ENCODE measurements around the gene PAX8. TPM values are rescaled to one million over a fixed set of nuclear protein-coding genes. Genes with fewer than 3 reads are reported as not detected.

The PAX8 gene
- total and polyA plus RNA-seq, 2 experiments from 2014 or later = 0.16 TPM; not detected in 1

GRCh38 chr2:113178069-113178746, 100.5 kb downstream of the PAX8 start:
- Histone ChIP-seq H3K36me3 (replicated peaks; ENCODE audit: insufficient read depth, low read depth) (no peaks in the 10 kb centered on the region), H4K20me1 (ENCODE audit: insufficient read depth, poor library complexity, severe bottlenecking) (no peaks in the 10 kb centered on the region), H3K27ac (no peak overlapping the region), H3K4me3 (no peak overlapping the region), H2AFZ (no peak overlapping the region), H3K79me2 (no peaks in the 10 kb centered on the region), H3K9me3 (ENCODE audit: low read depth) (no peaks in the 10 kb centered on the region), H3K9me2 (replicated peaks; ENCODE audit: insufficient read depth) (no peaks in the 10 kb centered on the region), H3K27me3 (no peaks in the 10 kb centered on the region), H3K4me2 (no peak overlapping the region), H3K4me1 (ENCODE audit: insufficient read depth) (peaks cover 15% of the 10 kb centered on the region)
- WGBS (ENCODE audit: low lambda C conversion rate, missing lambda C conversion rate) = 83% methylated on average over 11 of the region's 11 CpGs
- TF ChIP-seq, protein P1, sequence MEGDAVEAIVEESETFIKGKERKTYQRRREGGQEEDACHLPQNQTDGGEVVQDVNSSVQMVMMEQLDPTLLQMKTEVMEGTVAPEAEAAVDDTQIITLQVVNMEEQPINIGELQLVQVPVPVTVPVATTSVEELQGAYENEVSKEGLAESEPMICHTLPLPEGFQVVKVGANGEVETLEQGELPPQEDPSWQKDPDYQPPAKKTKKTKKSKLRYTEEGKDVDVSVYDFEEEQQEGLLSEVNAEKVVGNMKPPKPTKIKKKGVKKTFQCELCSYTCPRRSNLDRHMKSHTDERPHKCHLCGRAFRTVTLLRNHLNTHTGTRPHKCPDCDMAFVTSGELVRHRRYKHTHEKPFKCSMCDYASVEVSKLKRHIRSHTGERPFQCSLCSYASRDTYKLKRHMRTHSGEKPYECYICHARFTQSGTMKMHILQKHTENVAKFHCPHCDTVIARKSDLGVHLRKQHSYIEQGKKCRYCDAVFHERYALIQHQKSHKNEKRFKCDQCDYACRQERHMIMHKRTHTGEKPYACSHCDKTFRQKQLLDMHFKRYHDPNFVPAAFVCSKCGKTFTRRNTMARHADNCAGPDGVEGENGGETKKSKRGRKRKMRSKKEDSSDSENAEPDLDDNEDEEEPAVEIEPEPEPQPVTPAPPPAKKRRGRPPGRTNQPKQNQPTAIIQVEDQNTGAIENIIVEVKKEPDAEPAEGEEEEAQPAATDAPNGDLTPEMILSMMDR (IDR thresholded peaks at IDR 0.05; ENCODE audit: poor library complexity) = no peak
- TF ChIP-seq EZH2 (IDR thresholded peaks at IDR 0.05; ENCODE audit: borderline replicate concordance) (no peak), EZH2phosphoT487 (IDR thresholded peaks at IDR 0.05; ENCODE audit: low read depth, severe bottlenecking, unreplicated experiment) (no peak)
- no peak for DNase-seq (ENCODE audit: low spot score)

DNA sequence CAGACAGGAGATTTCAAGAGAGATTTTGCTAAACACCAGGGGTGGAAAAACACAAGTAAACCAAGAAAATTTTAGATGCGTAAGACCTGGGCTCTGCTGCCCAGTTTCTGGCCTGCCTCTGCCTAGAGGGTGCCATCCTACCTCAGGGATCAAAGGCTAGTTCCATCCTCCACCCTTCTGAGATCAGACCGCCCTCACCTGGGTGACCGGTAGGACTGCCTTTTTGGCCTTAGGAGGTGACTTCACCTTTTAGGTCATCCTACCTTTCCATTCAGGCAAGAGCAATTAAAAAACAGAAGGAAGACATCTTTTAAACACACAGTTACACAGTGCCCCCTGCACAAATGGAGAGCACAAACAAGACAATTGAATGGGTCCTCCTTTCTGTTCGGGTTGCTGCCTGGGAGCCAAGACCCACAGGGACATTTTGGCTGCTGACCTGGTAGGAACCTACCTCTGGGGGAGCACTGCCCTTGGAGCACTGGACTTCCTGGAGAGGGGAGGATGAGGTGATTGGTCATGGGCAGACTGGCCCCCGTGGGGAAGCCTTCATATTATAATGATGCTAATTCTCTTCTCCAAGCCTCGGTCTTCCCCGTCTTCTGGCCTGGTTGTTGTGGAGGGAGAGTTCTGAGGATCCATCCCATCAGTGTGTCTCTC, 101.9 kb downstream of the PAX8 start:
- Histone ChIP-seq H3K4me3 (no peak overlapping the region), H3K27ac (no peak overlapping the region)
- DNase-seq (ENCODE audit: low spot score) = no peak

DNA sequence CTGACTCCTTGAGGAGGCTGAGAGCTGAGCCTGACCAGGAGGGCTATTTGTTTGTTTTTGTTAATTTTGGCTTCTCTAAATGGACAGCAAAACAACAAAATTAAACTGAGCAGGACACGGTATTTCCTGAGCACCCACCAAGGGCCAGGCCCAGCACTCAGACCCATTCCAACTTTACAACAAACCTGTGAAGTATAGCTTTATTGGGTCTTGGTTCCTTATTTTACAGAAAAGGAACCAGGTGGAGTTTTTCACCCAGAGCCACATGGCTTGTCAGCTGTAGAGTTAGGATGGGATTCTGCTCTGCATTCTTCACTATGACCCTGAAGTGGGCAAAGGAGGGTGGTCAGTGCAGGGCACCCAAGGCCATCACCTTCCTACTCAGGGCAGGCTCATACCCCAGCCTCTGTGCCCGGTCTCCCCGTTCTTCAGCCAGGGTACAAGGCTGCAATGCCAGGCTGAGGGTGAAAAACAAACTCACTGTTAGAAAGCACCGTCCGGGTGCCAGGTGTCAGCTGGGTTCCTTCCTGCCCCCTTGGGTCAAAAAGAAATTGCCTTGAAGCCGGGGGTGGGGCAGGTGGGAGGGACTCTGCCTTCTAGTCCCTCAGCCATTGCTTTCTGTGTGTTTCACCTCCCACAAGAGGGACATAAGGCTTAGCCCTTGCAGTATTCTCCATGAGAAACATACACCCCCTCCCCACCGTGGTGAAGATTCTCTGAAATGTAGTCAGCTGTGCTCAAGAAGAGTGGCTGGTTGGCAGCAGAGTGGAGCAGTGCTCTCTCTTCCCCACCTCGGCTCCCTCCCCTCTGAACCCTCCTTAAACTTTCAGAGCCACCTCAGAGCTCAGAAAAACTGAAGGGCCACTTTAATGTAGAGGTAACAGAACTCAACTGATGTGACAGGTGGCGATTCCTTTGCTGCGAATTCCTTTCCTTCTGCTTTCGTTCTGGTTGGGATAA, 102.7 kb downstream of the PAX8 start:
- Histone ChIP-seq H3K4me2 (no peak overlapping the region), H3K79me2 (no peaks in the 10 kb centered on the region), H3K4me1 (ENCODE audit: insufficient read depth) (peaks cover 11% of the 10 kb centered on the region), H3K9me3 (ENCODE audit: low read depth) (no peaks in the 10 kb centered on the region), H3K27ac (no peak overlapping the region), H2AFZ (no peak overlapping the region), H3K9me2 (replicated peaks; ENCODE audit: insufficient read depth) (no peaks in the 10 kb centered on the region), H3K27me3 (no peaks in the 10 kb centered on the region), H3K36me3 (replicated peaks; ENCODE audit: insufficient read depth, low read depth) (no peaks in the 10 kb centered on the region), H3K4me3 (no peak overlapping the region), H4K20me1 (ENCODE audit: insufficient read depth, poor library complexity, severe bottlenecking) (no peaks in the 10 kb centered on the region)
- no peak for DNase-seq (ENCODE audit: low spot score)
- 85% methylated on average over 11 of the region's 11 CpGs for WGBS (ENCODE audit: low lambda C conversion rate, missing lambda C conversion rate)
- TF ChIP-seq, protein P1 (IDR thresholded peaks at IDR 0.05; ENCODE audit: poor library complexity) = no peak
- TF ChIP-seq EZH2 (IDR thresholded peaks at IDR 0.05; ENCODE audit: borderline replicate concordance) (no peak), EZH2phosphoT487 (IDR thresholded peaks at IDR 0.05; ENCODE audit: low read depth, severe bottlenecking, unreplicated experiment) (no peak)

More for the DNA sequence above, 101.9 kb downstream of the PAX8 start:
- H3K9me2 ChIP-seq (replicated peaks; ENCODE audit: insufficient read depth) = no peaks in the 10 kb centered on the region
- no peaks in the 10 kb centered on the region for H3K79me2 ChIP-seq
- TF ChIP-seq EZH2 (IDR thresholded peaks at IDR 0.05; ENCODE audit: borderline replicate concordance) = no peak
- no peak for TF ChIP-seq EZH2phosphoT487 (IDR thresholded peaks at IDR 0.05; ENCODE audit: low read depth, severe bottlenecking, unreplicated experiment)
- TF ChIP-seq, protein P1 (IDR thresholded peaks at IDR 0.05; ENCODE audit: poor library complexity) = no peak
- H2AFZ ChIP-seq = no peak overlapping the region
- 88% methylated on average over 7 of the region's 7 CpGs for WGBS (ENCODE audit: low lambda C conversion rate, missing lambda C conversion rate)
- no peaks in the 10 kb centered on the region for H3K36me3 ChIP-seq (replicated peaks; ENCODE audit: insufficient read depth, low read depth)
- H3K27me3 ChIP-seq = no peaks in the 10 kb centered on the region
- peaks cover 15% of the 10 kb centered on the region for H3K4me1 ChIP-seq (ENCODE audit: insufficient read depth)
- no peaks in the 10 kb centered on the region for H4K20me1 ChIP-seq (ENCODE audit: insufficient read depth, poor library complexity, severe bottlenecking)
- no peak overlapping the region for H3K4me2 ChIP-seq
- H3K9me3 ChIP-seq (ENCODE audit: low read depth) = no peaks in the 10 kb centered on the region

Data from hepatocyte (in vitro differentiated cells).